Uterus (tissue), 2 donors: ENCODE measurements around the gene CIITA.

Experiments
- POLR2A ChIP-seq, 2 donors: fragments of 450-650 bp; IDR thresholded peaks; one replicate each; pipeline ENCODE4 v1.6.1; 2016; ENCODE audit warnings: antibody characterized with exemption in 2 of 2, mild to moderate bottlenecking in 1 of 2, moderate library complexity in 1 of 2
- TF ChIP-seq, protein P1 (sequence below), 4 experiments: fragments of 200-600 bp in 2 of 4; fragments of 450-650 bp in 2 of 4; sonication (generic) in 2 of 4; IDR thresholded peaks; one replicate each; pipeline ENCODE4 v1.5.1; 2016 to 2019; ENCODE audit warnings: antibody characterized with exemption in 4 of 4, mild to moderate bottlenecking in 2 of 4, moderate library complexity in 1 of 4

DNA sequence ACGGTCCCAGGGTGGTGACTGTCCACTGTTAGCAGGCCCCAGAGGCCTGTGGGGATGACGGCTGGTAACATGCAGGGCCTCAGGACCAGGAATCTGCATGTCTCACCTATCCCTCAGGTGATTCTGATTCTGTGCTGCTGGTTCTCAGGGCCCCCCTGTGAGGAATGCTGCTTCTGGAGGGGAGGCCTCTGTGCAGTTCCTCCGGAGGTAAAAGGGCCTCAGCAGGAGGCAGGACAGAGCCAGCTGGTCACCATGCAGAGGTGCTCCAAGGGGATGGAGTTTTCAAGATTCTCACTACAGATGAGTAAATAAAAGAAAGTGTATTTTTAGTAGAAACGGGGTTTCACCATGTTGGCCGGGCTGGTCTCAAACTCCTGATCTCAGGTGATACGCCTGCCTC is 101.1 kb downstream of the CIITA start:
- TF ChIP-seq, protein P1, sequence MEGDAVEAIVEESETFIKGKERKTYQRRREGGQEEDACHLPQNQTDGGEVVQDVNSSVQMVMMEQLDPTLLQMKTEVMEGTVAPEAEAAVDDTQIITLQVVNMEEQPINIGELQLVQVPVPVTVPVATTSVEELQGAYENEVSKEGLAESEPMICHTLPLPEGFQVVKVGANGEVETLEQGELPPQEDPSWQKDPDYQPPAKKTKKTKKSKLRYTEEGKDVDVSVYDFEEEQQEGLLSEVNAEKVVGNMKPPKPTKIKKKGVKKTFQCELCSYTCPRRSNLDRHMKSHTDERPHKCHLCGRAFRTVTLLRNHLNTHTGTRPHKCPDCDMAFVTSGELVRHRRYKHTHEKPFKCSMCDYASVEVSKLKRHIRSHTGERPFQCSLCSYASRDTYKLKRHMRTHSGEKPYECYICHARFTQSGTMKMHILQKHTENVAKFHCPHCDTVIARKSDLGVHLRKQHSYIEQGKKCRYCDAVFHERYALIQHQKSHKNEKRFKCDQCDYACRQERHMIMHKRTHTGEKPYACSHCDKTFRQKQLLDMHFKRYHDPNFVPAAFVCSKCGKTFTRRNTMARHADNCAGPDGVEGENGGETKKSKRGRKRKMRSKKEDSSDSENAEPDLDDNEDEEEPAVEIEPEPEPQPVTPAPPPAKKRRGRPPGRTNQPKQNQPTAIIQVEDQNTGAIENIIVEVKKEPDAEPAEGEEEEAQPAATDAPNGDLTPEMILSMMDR (IDR thresholded peaks at IDR 0.05) = no peak
- TF ChIP-seq POLR2A (IDR thresholded peaks at IDR 0.05) = no peak
